CD4-positive, alpha-beta memory T cell (primary cell): ENCODE results near the gene CAMTA1. TPM values are rescaled to one million over a fixed set of nuclear protein-coding genes. Genes with fewer than 3 reads are reported as not detected.
"Not testable (repeated sequence)": the region's sequence is repeated elsewhere in the genome, so short reads cannot be mapped to it uniquely, and the experiment has no call there.

Source experiments
- CTCF ChIA-PET: fragments of 350-600 bp; sonication (Branson Sonifier 250); formaldehyde crosslinking; loops from one replicate; lab custom pipeline; 2021; ENCODE audit warnings: inconsistent platforms; ENCODE audit not compliant: partially characterized antibody; lab: Charles Lee
- POLR2A ChIA-PET: fragments of 350-600 bp; sonication (Branson Sonifier 250); formaldehyde crosslinking; loops from one replicate; lab custom pipeline; 2021; ENCODE audit not compliant: partially characterized antibody; lab: Charles Lee
- DNase-seq, 5 donors: peaks; one replicate each; pipeline versions ENCODE4 v3.0.0 to v3.0.0-alpha.2; 2020 to 2022; ENCODE audit warnings: mixed read lengths in 1 of 5
- H3K27ac ChIP-seq: one replicate; pipeline ENCODE4 v1.7.0; 2013; ENCODE audit warnings: low read depth, low read length
- H3K27me3 ChIP-seq: 2 replicates; pipeline ENCODE4 v1.7.0; 2013; ENCODE audit warnings: mild to moderate bottlenecking, low read length, moderate library complexity; ENCODE audit not compliant: insufficient read depth
- H3K36me3 ChIP-seq: 2 replicates; pipeline ENCODE4 v1.7.0; 2013; ENCODE audit warnings: mild to moderate bottlenecking, low read length, moderate library complexity; ENCODE audit not compliant: insufficient read depth
- H3K4me1 ChIP-seq: 2 replicates; pipeline ENCODE4 v1.7.0; 2013; ENCODE audit warnings: mild to moderate bottlenecking, low read length, moderate library complexity; ENCODE audit not compliant: insufficient read depth
- H3K4me3 ChIP-seq, 2 donors: one replicate each; pipeline ENCODE4 v1.7.0; 2013; ENCODE audit warnings: low read length in 2 of 2, mild to moderate bottlenecking in 1 of 2
- H3K9me3 ChIP-seq, 2 donors: one replicate each; pipeline ENCODE4 v1.7.0; 2013; ENCODE audit warnings: low read length in 2 of 2, control low read depth in 1 of 2; ENCODE audit not compliant: control insufficient read depth in 1 of 2
- H3K27ac Mint-ChIP-seq, 7 donors: one replicate each; pipeline ENCODE4 v1.8.0; 2020 to 2021; ENCODE audit warnings: mixed read lengths in 7 of 7, mild to moderate bottlenecking in 6 of 7, inconsistent platforms in 3 of 7, moderate library complexity in 3 of 7
- H3K27me3 Mint-ChIP-seq, 2 donors: one replicate each; pipeline ENCODE4 v1.8.0; 2020 to 2021; ENCODE audit warnings: mixed read lengths in 2 of 2
- H3K36me3 Mint-ChIP-seq, 2 donors: one replicate each; pipeline ENCODE4 v1.8.0; 2020 to 2021; ENCODE audit warnings: mixed read lengths in 2 of 2, inconsistent platforms in 1 of 2, mild to moderate bottlenecking in 1 of 2
- H3K4me1 Mint-ChIP-seq, 4 donors: one replicate each; pipeline ENCODE4 v1.8.0; 2020 to 2021; ENCODE audit warnings: mixed read lengths in 4 of 4, mild to moderate bottlenecking in 1 of 4
- H3K4me3 Mint-ChIP-seq, 8 donors: one replicate each; pipeline ENCODE4 v1.8.0; 2020 to 2021; ENCODE audit warnings: mixed read lengths in 8 of 8, mild to moderate bottlenecking in 7 of 8, moderate library complexity in 6 of 8, inconsistent platforms in 3 of 8
- H3K9me3 Mint-ChIP-seq, 8 donors: one replicate each; pipeline ENCODE4 v1.8.0; 2020 to 2021; ENCODE audit warnings: mixed read lengths in 8 of 8, mild to moderate bottlenecking in 5 of 8, inconsistent platforms in 3 of 8, moderate library complexity in 1 of 8
- intact Hi-C: fragments of 100-400 bp; cut with micrococcal nuclease; formaldehyde crosslinking; loops from one replicate; pipeline ENCODE4 v1.15.1; 2023
- polyA plus RNA-seq, 2 donors: library from polyadenylated mRNA; unstranded; fragments of 300-500 nt; fragmentation: Illumina TruSeq; gene quantifications; one replicate each; pipeline ENCODE4 v1.2.3, GENCODE V29; 2021
- total RNA-seq, 2 experiments: library from RNA; stranded (reverse); gene quantifications; one replicate each; pipeline ENCODE4 v1.2.3, GENCODE V29; 2021

The CAMTA1 gene
- total and polyA plus RNA-seq, 4 experiments from 2014 or later, result 39.1 to 118 (median 59.9) TPM

GRCh38 chr1:7690496-7691182 lies 905.4 kb downstream of the CAMTA1 start:
- no peaks in the 10 kb centered on the region for H3K27me3 ChIP-seq
- peak overlapping the region in 1 of 7 donors; percentile 19 for H3K27ac Mint-ChIP-seq
- no peaks in the 10 kb centered on the region for H3K4me1 ChIP-seq
- ChIA-PET POLR2A (no interaction called here), CTCF (interaction anchor here (1.4 kb wide), 1 partner anchor 10 kb away, joined by 3 read pairs; no protein-coding TSS in a partner anchor)
- H3K4me3 ChIP-seq, result no peak overlapping the region
- H3K27me3 Mint-ChIP-seq, result peaks cover 4 to 6% of the 10 kb centered on the region in 2 donors
- H3K36me3 ChIP-seq, result no peaks in the 10 kb centered on the region
- no peak overlapping the region for H3K4me3 Mint-ChIP-seq
- H3K36me3 Mint-ChIP-seq, result peaks cover 0 to 3% of the 10 kb centered on the region in 2 donors
- no peak for DNase-seq
- intact Hi-C loops, result no loop called here
- H3K9me3 ChIP-seq, result no peaks in the 10 kb centered on the region
- H3K4me1 Mint-ChIP-seq, result no peaks in the 10 kb centered on the region
- no peak overlapping the region for H3K27ac ChIP-seq
- H3K9me3 Mint-ChIP-seq, result peaks cover 0 to 18% (median 9%) of the 10 kb centered on the region in 8 donors

- H3K4me1 Mint-ChIP-seq, result no peaks in the 10 kb centered on the region
- no peak overlapping the region for H3K27ac Mint-ChIP-seq
- POLR2A ChIA-PET, result no interaction called here
- H3K36me3 ChIP-seq, result no peaks in the 10 kb centered on the region
- intact Hi-C loops, result no loop called here
- H3K36me3 Mint-ChIP-seq, result peaks cover 0 to 3% of the 10 kb centered on the region in 2 donors
- CTCF ChIA-PET, result no interaction called here
- no peak for DNase-seq
- peaks cover 4 to 6% of the 10 kb centered on the region in 2 donors for H3K27me3 Mint-ChIP-seq
- H3K27me3 ChIP-seq, result no peaks in the 10 kb centered on the region
- H3K4me1 ChIP-seq, result no peaks in the 10 kb centered on the region
- no peak overlapping the region for H3K4me3 Mint-ChIP-seq
- H3K27ac ChIP-seq, result no peak overlapping the region
- H3K9me3 Mint-ChIP-seq, result peaks cover 0 to 18% (median 9%) of the 10 kb centered on the region in 8 donors
- no peaks in the 10 kb centered on the region for H3K9me3 ChIP-seq
- no peak overlapping the region for H3K4me3 ChIP-seq
Measured at GRCh38 chr1:7691576-7691975, 906.3 kb downstream of the CAMTA1 start.

GRCh38 chr1:7692005-7692404 lies 906.8 kb downstream of the CAMTA1 start:
- intact Hi-C loops, result no loop called here
- no peak for DNase-seq
- H3K27me3 ChIP-seq, result no peaks in the 10 kb centered on the region
- H3K4me1 ChIP-seq, result no peaks in the 10 kb centered on the region
- no peak overlapping the region for H3K27ac ChIP-seq
- H3K36me3 ChIP-seq, result no peaks in the 10 kb centered on the region
- Mint-ChIP-seq H3K9me3 (peaks cover 0 to 18% (median 9%) of the 10 kb centered on the region in 8 donors), H3K4me3 (no peak overlapping the region), H3K27me3 (peaks cover 4 to 6% of the 10 kb centered on the region in 2 donors), H3K36me3 (peaks cover 0 to 3% of the 10 kb centered on the region in 2 donors), H3K27ac (no peak overlapping the region), H3K4me1 (no peaks in the 10 kb centered on the region)
- ChIA-PET POLR2A (no interaction called here), CTCF (no interaction called here)
- H3K4me3 ChIP-seq, result no peak overlapping the region
- no peaks in the 10 kb centered on the region for H3K9me3 ChIP-seq

- CTCF ChIA-PET, POLR2A ChIA-PET: not testable (repeated sequence)
Measured at GRCh38 chr1:7693037-7693436, 907.8 kb downstream of the CAMTA1 start.

GRCh38 chr1:7693662-7694061 lies 908.4 kb downstream of the CAMTA1 start:
- Mint-ChIP-seq H3K36me3 (peaks cover 0 to 3% of the 10 kb centered on the region in 2 donors), H3K27me3 (peaks cover 4 to 6% of the 10 kb centered on the region in 2 donors), H3K9me3 (peaks cover 0 to 18% (median 10%) of the 10 kb centered on the region in 8 donors), H3K27ac (no peak overlapping the region), H3K4me3 (no peak overlapping the region), H3K4me1 (peaks cover 0 to under 1% (median under 1%) of the 10 kb centered on the region in 4 donors)
- no peak overlapping the region for H3K4me3 ChIP-seq
- no peaks in the 10 kb centered on the region for H3K9me3 ChIP-seq
- no peaks in the 10 kb centered on the region for H3K27me3 ChIP-seq
- H3K36me3 ChIP-seq, result no peaks in the 10 kb centered on the region
- no peak for DNase-seq
- intact Hi-C loops, result no loop called here
- H3K4me1 ChIP-seq, result no peaks in the 10 kb centered on the region
- CTCF ChIA-PET, result no interaction called here
- POLR2A ChIA-PET, result no interaction called here
- no peak overlapping the region for H3K27ac ChIP-seq

More at GRCh38 chr1:7693037-7693436, 907.8 kb downstream of the CAMTA1 start:
- H3K4me3 ChIP-seq, H3K36me3 Mint-ChIP-seq, intact Hi-C loops, DNase-seq, H3K36me3 ChIP-seq, H3K27me3 Mint-ChIP-seq, H3K4me3 Mint-ChIP-seq, H3K4me1 Mint-ChIP-seq, H3K27ac ChIP-seq, H3K9me3 ChIP-seq, H3K27me3 ChIP-seq, H3K27ac Mint-ChIP-seq, H3K4me1 ChIP-seq: not testable (repeated sequence)
- H3K9me3 Mint-ChIP-seq, result peaks cover 0 to 18% (median 9%) of the 10 kb centered on the region in 8 donors

- DNase-seq, result no peak
- no peaks in the 10 kb centered on the region for H3K36me3 ChIP-seq
- Mint-ChIP-seq H3K4me1 (peaks cover 9 to 13% (median 12%) of the 10 kb centered on the region in 4 donors), H3K4me3 (no peak overlapping the region), H3K27me3 (peaks cover 3 to 8% of the 10 kb centered on the region in 2 donors), H3K27ac (no peak overlapping the region), H3K9me3 (peaks cover 0 to 18% (median 10%) of the 10 kb centered on the region in 8 donors), H3K36me3 (peaks cover 0 to 3% of the 10 kb centered on the region in 2 donors)
- H3K27ac ChIP-seq, result no peak overlapping the region
- H3K9me3 ChIP-seq, result no peaks in the 10 kb centered on the region
- intact Hi-C loops, result no loop called here
- CTCF ChIA-PET, result interaction anchor here (0.8 to 1.3 kb wide), 3 partner anchors 26 to 60 kb away, joined by 3 to 5 read pairs (median 4); no protein-coding TSS in a partner anchor
- no peaks in the 10 kb centered on the region for H3K27me3 ChIP-seq
- H3K4me1 ChIP-seq, result no peaks in the 10 kb centered on the region
- POLR2A ChIA-PET, result interaction anchor here (1.2 to 1.5 kb wide), 2 partner anchors 8 to 10 kb away, joined by 3 to 4 read pairs; no protein-coding TSS in a partner anchor
- no peak overlapping the region for H3K4me3 ChIP-seq
Measured at GRCh38 chr1:7694600-7695496, 909.6 kb downstream of the CAMTA1 start.
